ENCODE results near the gene TMCO6. TPM values are rescaled to one million over a fixed set of nuclear protein-coding genes. Genes with fewer than 3 reads are reported as not detected.

TMCO6 gene
- total RNA-seq, 4 donors from 2014 or later = 22.3 to 61.6 (median 38.8) TPM

GRCh38 chr5:140690941-140691924 is 52.0 kb downstream of the TMCO6 start, which contains the start of the genes HARS1 and HARS2:
HARS1 (minus strand) TSS chr5:140691370; CDS start chr5:140691304, 66 bp downstream.
HARS2 (plus strand) TSS chr5:140691455; CDS start chr5:140691649, 194 bp downstream.
- DNase-seq (ENCODE audit: low spot score in 2 of 2) = peak; percentile 95
- under 1% methylated on average over 30 of the region's 61 CpGs for WGBS
- H3K36me3 ChIP-seq = peaks cover 39% of the 10 kb centered on the region

GRCh38 chr5:140694276-140694675 is 55.0 kb downstream of the TMCO6 start:
- Histone ChIP-seq H3K4me1 (peaks cover 38% of the 10 kb centered on the region), H3K36me3 (peaks cover 54% of the 10 kb centered on the region), H3K4me3 (no peak overlapping the region), H3K27ac (no peak overlapping the region), H3K9me3 (no peaks in the 10 kb centered on the region), H3K27me3 (no peaks in the 10 kb centered on the region)
- 57% methylated on average over 5 of the region's 5 CpGs for WGBS
- TF ChIP-seq EP300 (IDR thresholded peaks at IDR 0.05) (no peak), POLR2A (IDR thresholded peaks at IDR 0.05) (no peak), POLR2AphosphoS5 (IDR thresholded peaks at IDR 0.05) (no peak), CTCF (IDR thresholded peaks at IDR 0.05) (no peak)
- no peak for DNase-seq (ENCODE audit: low spot score in 2 of 2)

More at GRCh38 chr5:140690941-140691924, 52.0 kb downstream of the TMCO6 start, which contains the start of the genes HARS1 and HARS2:
- peaks cover 43% of the 10 kb centered on the region for H3K4me1 ChIP-seq
- peak in 1 of 3 donors; percentile 72 for TF ChIP-seq POLR2AphosphoS5 (IDR thresholded peaks at IDR 0.05)
- peak in 1 of 2 donors; percentile 51 for TF ChIP-seq POLR2A (IDR thresholded peaks at IDR 0.05)
- TF ChIP-seq EP300 (IDR thresholded peaks at IDR 0.05) = no peak
- TF ChIP-seq CTCF (IDR thresholded peaks at IDR 0.05) = no peak
- no peaks in the 10 kb centered on the region for H3K9me3 ChIP-seq
- H3K4me3 ChIP-seq = peak within 1 kb of the TSS; percentile 87
- no peaks in the 10 kb centered on the region for H3K27me3 ChIP-seq
- peak within 1 kb of the TSS; percentile 93 for H3K27ac ChIP-seq

Other genes starting within 250 kb of the TMCO6 start
- gene ANKHD1, start 237.6 kb upstream of the TMCO6 start, total RNA-seq = 100 to 1,000 TPM; 148 to 362 (median 168) TPM
- 10 to 100 TPM; 19.2 to 46.1 (median 30.3) TPM for gene EIF4EBP3, start 91.8 kb upstream of the TMCO6 start, total RNA-seq
- gene SRA1, start 82.0 kb upstream of the TMCO6 start, total RNA-seq = 10 to 100 TPM; 15.8 to 27.7 (median 17.6) TPM
- 10 to 100 TPM; 14.5 to 57.9 (median 27.3) TPM for gene APBB3, start 74.9 kb upstream of the TMCO6 start, total RNA-seq
- gene SLC35A4, start 74.6 kb upstream of the TMCO6 start, total RNA-seq = 10 to 100 TPM; 30.7 to 85.0 (median 63.1) TPM
- gene CD14, start 6.3 kb upstream of the TMCO6 start, total RNA-seq = 10 to 100 TPM in 2 of 4 donors, 1 to 10 TPM in 2; 6.7 to 12.6 (median 9.9) TPM
- gene NDUFA2, start 8.2 kb downstream of the TMCO6 start, total RNA-seq = 10 to 100 TPM; 47.2 to 62.8 (median 57.4) TPM
- 100 to 1,000 TPM in 2 of 4 donors, 10 to 100 TPM in 2; 73.2 to 149 (median 92.0) TPM for gene IK, start 8.4 kb downstream of the TMCO6 start, total RNA-seq
- 10 to 100 TPM; 15.7 to 41.5 (median 22.8) TPM for gene WDR55, start 25.5 kb downstream of the TMCO6 start, total RNA-seq
- 1 to 10 TPM in 3 of 4 donors, under 1 TPM in 1; 0.98 to 3.5 (median 2.6) TPM for gene DND1, start 34.1 kb downstream of the TMCO6 start, total RNA-seq
- 10 to 100 TPM; 73.3 to 87.0 (median 79.2) TPM for gene HARS1, start 51.9 kb downstream of the TMCO6 start, total RNA-seq
- 10 to 100 TPM; 21.0 to 57.0 (median 35.1) TPM for gene HARS2, start 52.0 kb downstream of the TMCO6 start, total RNA-seq
- 10 to 100 TPM; 18.2 to 36.3 (median 28.0) TPM for gene ZMAT2, start 61.0 kb downstream of the TMCO6 start, total RNA-seq
- not detected for gene PCDHA1, start 146.7 kb downstream of the TMCO6 start, total RNA-seq
- gene PCDHA2, start 155.4 kb downstream of the TMCO6 start, total RNA-seq = not detected
- under 1 TPM; 0.23 to 0.89 (median 0.40) TPM for gene PCDHA3, start 161.6 kb downstream of the TMCO6 start, total RNA-seq
- gene PCDHA4, start 167.6 kb downstream of the TMCO6 start, total RNA-seq = under 1 TPM; 0.21 to 0.62 (median 0.54) TPM
- under 1 TPM in 3 of 4 donors, not detected in 1; 0.15 to 0.42 (median 0.16) TPM for gene PCDHA5, start 182.2 kb downstream of the TMCO6 start, total RNA-seq
- under 1 TPM in 3 of 4 donors, not detected in 1; 0.55 to 0.89 (median 0.56) TPM for gene PCDHA6, start 188.5 kb downstream of the TMCO6 start, total RNA-seq
- gene PCDHA7, start 194.8 kb downstream of the TMCO6 start, total RNA-seq = under 1 TPM in 2 of 4 donors, not detected in 2; 0.38 to 0.52 TPM
- gene PCDHA8, start 201.7 kb downstream of the TMCO6 start, total RNA-seq = under 1 TPM in 3 of 4 donors, not detected in 1; 0.16 to 0.40 (median 0.17) TPM
- under 1 TPM; 0.08 to 0.34 (median 0.26) TPM for gene PCDHA9, start 208.9 kb downstream of the TMCO6 start, total RNA-seq
- gene PCDHA10, start 216.4 kb downstream of the TMCO6 start, total RNA-seq = 1 to 10 TPM in 1 of 4 donors, under 1 TPM in 3; 0.42 to 1.0 (median 0.57) TPM
- under 1 TPM in 2 of 4 donors, not detected in 2; 0.26 to 0.93 TPM for gene PCDHA11, start 229.5 kb downstream of the TMCO6 start, total RNA-seq
- gene PCDHA12, start 235.9 kb downstream of the TMCO6 start, total RNA-seq = under 1 TPM in 3 of 4 donors, not detected in 1; 0.36 to 0.85 (median 0.48) TPM
- gene PCDHA13, start 242.7 kb downstream of the TMCO6 start, total RNA-seq = under 1 TPM in 2 of 4 donors, not detected in 2; 0.38 to 0.47 TPM

All from suprapubic skin (tissue), 4 donors.